GM12892 (cell line): ENCODE data around the gene SRRM5.

ENCODE experiments used
- POLR2A ChIP-seq: IDR thresholded peaks from 2 replicates; pipeline ENCODE4 v1.6.1; 2011; ENCODE audit warnings: low read depth, low read length, control low read depth
- POLR2AphosphoS5 ChIP-seq: IDR thresholded peaks from 2 replicates; pipeline ENCODE4 v1.6.1; 2011; ENCODE audit warnings: low read depth, low read length, control low read depth
- TAF1 ChIP-seq: IDR thresholded peaks from 2 replicates; pipeline ENCODE4 v1.6.1; 2011; ENCODE audit warnings: low read depth, mild to moderate bottlenecking, control low read depth, low read length, borderline replicate concordance

DNA sequence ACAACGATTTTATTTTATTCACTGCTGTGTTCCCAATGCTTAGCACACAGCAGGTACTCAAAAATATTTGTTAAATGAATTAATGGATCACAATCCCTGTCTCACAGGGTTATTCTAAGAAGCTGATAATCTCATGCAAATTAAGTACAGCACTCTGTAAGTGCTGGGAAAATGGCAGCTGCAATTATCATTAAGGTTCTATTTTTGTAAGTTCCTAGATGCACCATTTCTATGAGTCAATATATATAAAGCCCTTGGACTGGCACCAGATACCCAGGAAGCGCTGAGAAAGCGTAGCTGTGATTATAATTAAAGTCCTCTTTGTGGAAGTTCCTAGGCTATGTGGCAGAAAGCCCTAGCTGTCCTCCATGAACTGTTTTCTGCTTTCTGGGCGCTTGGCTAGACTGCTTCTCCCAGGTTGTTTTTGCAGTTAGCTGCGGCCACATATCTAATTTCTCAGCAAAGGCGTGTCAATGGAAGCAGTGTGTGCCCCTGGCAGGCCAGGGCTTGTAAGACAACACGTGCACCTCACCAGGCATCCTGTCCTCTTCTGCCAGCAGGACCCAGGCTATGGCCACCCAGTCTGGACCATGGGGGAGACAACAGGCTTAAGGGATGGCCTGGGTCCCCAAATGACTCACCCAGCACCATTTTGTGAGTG, 5.2 kb upstream of the SRRM5 start:
- TF ChIP-seq TAF1 (no peak), POLR2AphosphoS5 (no peak), POLR2A (no peak)
